Colonic mucosa (tissue), 4 donors: ENCODE measurements around the gene GUCY2D. TPM values are rescaled to one million over a fixed set of nuclear protein-coding genes. Genes with fewer than 3 reads are reported as not detected.
A peak's percentile ranks its signal among the peaks of the same experiment; 100 is the strongest.

ENCODE experiments used
- DNase-seq: peaks from one replicate; pipeline ENCODE4 v3.0.0-alpha.2; 2020
- H3K27ac ChIP-seq: fragments of 200-600 bp; one replicate; pipeline ENCODE4 v1.8.0; 2021
- H3K27me3 ChIP-seq: fragments of 200-600 bp; one replicate; pipeline ENCODE4 v1.8.0; 2021
- H3K36me3 ChIP-seq: fragments of 200-600 bp; one replicate; pipeline ENCODE4 v1.8.0; 2021
- H3K4me1 ChIP-seq: fragments of 200-600 bp; one replicate; pipeline ENCODE4 v1.8.0; 2021; ENCODE audit warnings: mild to moderate bottlenecking
- H3K4me3 ChIP-seq: fragments of 200-600 bp; one replicate; pipeline ENCODE4 v1.8.0; 2021
- H3K9ac ChIP-seq, 2 donors: one replicate each; pipeline ENCODE4 v1.7.0; 2013; ENCODE audit warnings: control low read depth in 2 of 2, low read depth in 2 of 2, low read length in 2 of 2
- H3K9me3 ChIP-seq: fragments of 200-600 bp; one replicate; pipeline ENCODE4 v1.8.0; 2021
- CTCF ChIP-seq: fragments of 200-600 bp; IDR thresholded peaks from one replicate; pipeline ENCODE4 v1.8.0; 2022; ENCODE audit warnings: antibody characterized with exemption, mild to moderate bottlenecking
- intact Hi-C: fragments of 100-400 bp; cut with DNase I; formaldehyde crosslinking; loops from one replicate; pipeline ENCODE4 v1.14.1; 2022
- total RNA-seq, 2 donors: library from RNA; stranded (reverse); fragmentation: NEBNext Ultra II Directional in 1 of 2; extraction: Animal tissue kit (Norgen Biotek cat#: 25700) in 1 of 2; gene quantifications; one replicate each; pipeline ENCODE4 v1.2.1, GENCODE V29; 2021
- donor health status: healthy.
- donor health status: DM: no; HTN: no; CAD: no.
- donor health status: DM: no; HTN: no; CAD: no.

The GUCY2D gene
- total RNA-seq, 2 donors from 2014 or later = 0.21 to 0.37 TPM

GRCh38 chr17:8012045-8012580, 9.7 kb downstream of the GUCY2D start:
- H3K4me3 ChIP-seq = no peak overlapping the region
- intact Hi-C loops = no loop called here

GRCh38 chr17:8012996-8013640, 10.7 kb downstream of the GUCY2D start:
- intact Hi-C loops = no loop called here

More at GRCh38 chr17:8012045-8012580, 9.7 kb downstream of the GUCY2D start:
- no peak for DNase-seq
- H3K27ac ChIP-seq = no peak overlapping the region
- TF ChIP-seq CTCF = no peak
- no peaks in the 10 kb centered on the region for H3K36me3 ChIP-seq
- H3K9ac ChIP-seq = no peak overlapping the region
- H3K27me3 ChIP-seq = peaks cover 6% of the 10 kb centered on the region
- no peaks in the 10 kb centered on the region for H3K9me3 ChIP-seq
- H3K4me1 ChIP-seq = peaks cover 8% of the 10 kb centered on the region

GRCh38 chr17:8013731-8014557, 11.5 kb downstream of the GUCY2D start:
- H3K9ac ChIP-seq = no peak overlapping the region
- no peak for DNase-seq
- no peak overlapping the region for H3K4me3 ChIP-seq
- no peaks in the 10 kb centered on the region for H3K9me3 ChIP-seq
- H3K27ac ChIP-seq = no peak overlapping the region
- H3K36me3 ChIP-seq = no peaks in the 10 kb centered on the region
- TF ChIP-seq CTCF = no peak
- peaks cover 8% of the 10 kb centered on the region for H3K4me1 ChIP-seq
- H3K27me3 ChIP-seq = peaks cover 6% of the 10 kb centered on the region
- intact Hi-C loops = no loop called here

More at GRCh38 chr17:8012996-8013640, 10.7 kb downstream of the GUCY2D start:
- H3K9ac ChIP-seq = no peak overlapping the region
- TF ChIP-seq CTCF = no peak
- H3K4me3 ChIP-seq = no peak overlapping the region
- H3K36me3 ChIP-seq = no peaks in the 10 kb centered on the region
- peaks cover 6% of the 10 kb centered on the region for H3K27me3 ChIP-seq
- H3K27ac ChIP-seq = no peak overlapping the region
- no peak for DNase-seq
- no peaks in the 10 kb centered on the region for H3K9me3 ChIP-seq
- H3K4me1 ChIP-seq = peaks cover 8% of the 10 kb centered on the region

GRCh38 chr17:8014558-8014850, 12.1 kb downstream of the GUCY2D start:
- TF ChIP-seq CTCF = no peak
- Histone ChIP-seq H3K4me3 (no peak overlapping the region), H3K27ac (no peak overlapping the region), H3K4me1 (peaks cover 8% of the 10 kb centered on the region), H3K9ac (no peak overlapping the region), H3K36me3 (no peaks in the 10 kb centered on the region), H3K27me3 (peaks cover 6% of the 10 kb centered on the region), H3K9me3 (no peaks in the 10 kb centered on the region)
- DNase-seq = no peak
- intact Hi-C loops = no loop called here

- peak overlapping the region; percentile 41 for H3K4me3 ChIP-seq
- peaks cover 6% of the 10 kb centered on the region for H3K27me3 ChIP-seq
- DNase-seq = no peak
- peaks cover 8% of the 10 kb centered on the region for H3K4me1 ChIP-seq
- intact Hi-C loops = no loop called here
- no peaks in the 10 kb centered on the region for H3K9me3 ChIP-seq
- no peaks in the 10 kb centered on the region for H3K36me3 ChIP-seq
- no peak for TF ChIP-seq CTCF
- no peak overlapping the region for H3K27ac ChIP-seq
- H3K9ac ChIP-seq = no peak overlapping the region
Observed at GRCh38 chr17:8015236-8015956, 13.0 kb downstream of the GUCY2D start.
